PC-9 (cell line): ENCODE measurements around the gene TRAPPC12. TPM values are rescaled to one million over a fixed set of nuclear protein-coding genes. Genes with fewer than 3 reads are reported as not detected.

ENCODE experiments used
- BruUV-seq: library from RNA; stranded (reverse); fragments of 400-500 nt; replicated peaks from 2 replicates; lab custom pipeline; 2021; lab: Mats Ljungman, UMichigan
- CTCF ChIA-PET: fragments of 300-600 bp; sonication (Branson Sonifier 250); formaldehyde crosslinking; loops from one replicate; lab custom pipeline; 2022; ENCODE audit warnings: antibody characterized with exemption; lab: Charles Lee
- POLR2A ChIA-PET: fragments of 300-600 bp; sonication (Branson Sonifier 250); formaldehyde crosslinking; loops from one replicate; lab custom pipeline; 2022; ENCODE audit warnings: antibody characterized with exemption; ENCODE audit not compliant: unreplicated experiment; lab: Charles Lee
- DNase-seq, 2 experiments: peaks; one replicate each; pipeline versions ENCODE4 v3.0.0 to v3.0.0-alpha.2; 2015 to 2022; ENCODE audit warnings: mixed read lengths in 1 of 2
- H2AFZ ChIP-seq: fragments of 200-600 bp; sonication (generic); 2 replicates; pipeline ENCODE4 v1.8.1; 2017; ENCODE audit warnings: antibody characterized with exemption
- H3F3A ChIP-seq: fragments of 200-600 bp; sonication (generic); 2 replicates; pipeline ENCODE4 v1.8.1; 2017; ENCODE audit warnings: antibody characterized with exemption, mild to moderate bottlenecking, low read depth; ENCODE audit not compliant: insufficient read depth
- H3K27ac ChIP-seq: fragments of 200-600 bp; sonication (generic); 2 replicates; pipeline ENCODE4 v1.6.1; 2016; ENCODE audit warnings: mixed run types
- H3K27me3 ChIP-seq: fragments of 200-600 bp; sonication (generic); 2 replicates; pipeline ENCODE4 v1.6.1; 2016; ENCODE audit warnings: low read depth, mixed run types; ENCODE audit not compliant: insufficient read depth
- H3K36me3 ChIP-seq: fragments of 200-600 bp; sonication (generic); 2 replicates; pipeline ENCODE4 v1.6.1; 2016; ENCODE audit warnings: low read depth, mixed run types
- H3K4me1 ChIP-seq: fragments of 200-600 bp; sonication (generic); replicated peaks from 2 replicates; pipeline ENCODE4 v1.6.1; 2016; ENCODE audit warnings: mixed run types; ENCODE audit not compliant: insufficient read depth
- H3K4me2 ChIP-seq: fragments of 200-600 bp; sonication (generic); 2 replicates; pipeline ENCODE4 v1.6.1; 2017; ENCODE audit warnings: mixed run types
- H3K4me3 ChIP-seq: fragments of 200-600 bp; sonication (generic); 2 replicates; pipeline ENCODE4 v1.6.1; 2016; ENCODE audit warnings: mixed run types
- H3K79me2 ChIP-seq: fragments of 200-600 bp; sonication (generic); 2 replicates; pipeline ENCODE4 v1.6.1; 2017; ENCODE audit warnings: low read depth, mixed run types
- H3K9me2 ChIP-seq: fragments of 200-600 bp; sonication (generic); 2 replicates; pipeline ENCODE4 v1.8.1; 2017; ENCODE audit warnings: mild to moderate bottlenecking; ENCODE audit not compliant: insufficient read depth
- H3K9me3 ChIP-seq: fragments of 200-600 bp; sonication (generic); 2 replicates; pipeline ENCODE4 v1.8.1; 2016; ENCODE audit warnings: low read depth; ENCODE audit not compliant: insufficient read depth
- H4K20me1 ChIP-seq: fragments of 200-600 bp; sonication (generic); 2 replicates; pipeline ENCODE4 v1.8.1; 2017; ENCODE audit not compliant: insufficient read depth
- CTCF ChIP-seq: fragments of 200-600 bp; sonication (generic); conservative IDR thresholded peaks from 2 replicates; pipeline ENCODE4 v1.6.1; 2017; ENCODE audit warnings: mixed run types, antibody characterized with exemption, mild to moderate bottlenecking, moderate library complexity
- EZH2 ChIP-seq: fragments of 200-600 bp; sonication (generic); IDR thresholded peaks from 2 replicates; pipeline ENCODE4 v1.8.0; 2017; ENCODE audit warnings: antibody characterized with exemption, low read depth
- intact Hi-C: fragments of 100-400 bp; cut with micrococcal nuclease; formaldehyde crosslinking; loops from one replicate; pipeline ENCODE4 v1.10.0; 2022; ENCODE audit not compliant: unreplicated experiment
- total RNA-seq: library from RNA; stranded (reverse); gene quantifications from 2 replicates; pipeline ENCODE4 v1.2.3, GENCODE V29; 2021

Gene TRAPPC12
- total RNA-seq, 1 experiment from 2014 or later = 69.3 TPM

- Histone ChIP-seq H2AFZ (no peak overlapping the region), H3K4me1 (no peaks in the 10 kb centered on the region), H3K36me3 (peaks cover 39% of the 10 kb centered on the region), H3K27me3 (no peaks in the 10 kb centered on the region), H3K79me2 (peaks cover 21% of the 10 kb centered on the region), H3K9me3 (no peaks in the 10 kb centered on the region), H3K4me2 (no peak overlapping the region), H4K20me1 (peaks cover 45% of the 10 kb centered on the region), H3K4me3 (no peak overlapping the region), H3F3A (0 out of 2 replicates have a peak, but pooled peaks cover 4% of the 10 kb centered on the region), H3K9me2 (no peaks in the 10 kb centered on the region), H3K27ac (no peak overlapping the region)
- TF ChIP-seq CTCF = no peak
- no peak for DNase-seq
- BruUV-seq = no TSS peak
- ChIA-PET CTCF (no interaction called here), POLR2A (no interaction called here)
- intact Hi-C loops = no loop called here
These were observed 8.3 kb downstream of the TRAPPC12 start for GRCh38 chr2:3387644-3388411.

GRCh38 chr2:3388412-3388738 is 8.9 kb downstream of the TRAPPC12 start:
- H3K4me3 ChIP-seq = no peak overlapping the region
- H4K20me1 ChIP-seq = peaks cover 45% of the 10 kb centered on the region
- H2AFZ ChIP-seq = no peak overlapping the region
- 0 out of 2 replicates have a peak, but pooled peaks cover 4% of the 10 kb centered on the region for H3F3A ChIP-seq
- TF ChIP-seq EZH2 (no peak), CTCF (no peak)
- ChIA-PET POLR2A (no interaction called here), CTCF (no interaction called here)
- no peak overlapping the region for H3K27ac ChIP-seq
- H3K9me3 ChIP-seq = no peaks in the 10 kb centered on the region
- H3K36me3 ChIP-seq = peaks cover 39% of the 10 kb centered on the region
- no peaks in the 10 kb centered on the region for H3K27me3 ChIP-seq
- intact Hi-C loops = no loop called here
- H3K4me1 ChIP-seq = no peaks in the 10 kb centered on the region
- peaks cover 21% of the 10 kb centered on the region for H3K79me2 ChIP-seq
- no TSS peak for BruUV-seq
- no peak overlapping the region for H3K4me2 ChIP-seq
- DNase-seq = no peak
- H3K9me2 ChIP-seq = no peaks in the 10 kb centered on the region

- no peak overlapping the region for H2AFZ ChIP-seq
- no peaks in the 10 kb centered on the region for H3K27me3 ChIP-seq
- no TSS peak for BruUV-seq
- no peaks in the 10 kb centered on the region for H3K9me2 ChIP-seq
- H3K27ac ChIP-seq = no peak overlapping the region
- H4K20me1 ChIP-seq = peaks cover 45% of the 10 kb centered on the region
- no peak overlapping the region for H3K4me2 ChIP-seq
- peaks cover 44% of the 10 kb centered on the region for H3K36me3 ChIP-seq
- CTCF ChIA-PET = no interaction called here
- peaks cover 19% of the 10 kb centered on the region for H3K79me2 ChIP-seq
- POLR2A ChIA-PET = no interaction called here
- 0 out of 2 replicates have a peak, but pooled peaks cover 4% of the 10 kb centered on the region for H3F3A ChIP-seq
- no peaks in the 10 kb centered on the region for H3K4me1 ChIP-seq
- DNase-seq = no peak
- TF ChIP-seq EZH2 = no peak
- TF ChIP-seq CTCF = no peak
- H3K9me3 ChIP-seq = no peaks in the 10 kb centered on the region
- H3K4me3 ChIP-seq = no peak overlapping the region
- intact Hi-C loops = no loop called here
These were observed 9.7 kb downstream of the TRAPPC12 start for GRCh38 chr2:3389193-3389592.
